MM.1S (cell line): ENCODE measurements around the gene EMCN.

ENCODE experiments used
- EZH2 ChIP-seq: fragments of 300-600 bp; sonication (generic); optimal IDR thresholded peaks from 2 replicates; pipeline ENCODE3; 2017; ENCODE audit warnings: low read depth, mild to moderate bottlenecking, antibody characterized with exemption, low read length, mixed read lengths
- EZH2phosphoT487 ChIP-seq: fragments of 300-600 bp; sonication (generic); IDR thresholded peaks from 2 replicates; pipeline ENCODE4 v1.6.1; 2018; ENCODE audit warnings: antibody characterized with exemption, low read length
- TF ChIP-seq, protein P1 (sequence below): fragments of 300-600 bp; sonication (generic); IDR thresholded peaks from 2 replicates; pipeline ENCODE4 v1.5.1; 2016; ENCODE audit warnings: antibody characterized with exemption, low read length, mixed read lengths

DNA sequence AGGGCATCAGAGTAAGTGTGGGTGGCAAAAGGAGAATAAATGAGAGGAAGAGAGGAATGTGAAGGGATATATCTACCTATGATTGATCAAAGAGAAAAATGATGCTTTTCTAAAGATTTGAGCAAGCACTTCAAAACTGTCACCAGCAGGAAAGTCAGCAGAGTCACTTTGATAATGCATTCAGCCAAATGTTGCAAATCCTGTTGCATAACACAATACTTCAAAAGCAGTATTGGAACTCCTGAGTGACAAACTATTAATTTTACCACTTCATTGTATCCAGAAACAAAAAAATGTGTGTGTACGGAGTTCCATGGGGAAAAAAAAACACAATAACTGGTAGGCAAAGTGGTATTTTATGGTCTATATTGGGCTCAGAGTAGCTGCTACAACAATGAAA is 160.3 kb downstream of the EMCN start:
- TF ChIP-seq, protein P1, sequence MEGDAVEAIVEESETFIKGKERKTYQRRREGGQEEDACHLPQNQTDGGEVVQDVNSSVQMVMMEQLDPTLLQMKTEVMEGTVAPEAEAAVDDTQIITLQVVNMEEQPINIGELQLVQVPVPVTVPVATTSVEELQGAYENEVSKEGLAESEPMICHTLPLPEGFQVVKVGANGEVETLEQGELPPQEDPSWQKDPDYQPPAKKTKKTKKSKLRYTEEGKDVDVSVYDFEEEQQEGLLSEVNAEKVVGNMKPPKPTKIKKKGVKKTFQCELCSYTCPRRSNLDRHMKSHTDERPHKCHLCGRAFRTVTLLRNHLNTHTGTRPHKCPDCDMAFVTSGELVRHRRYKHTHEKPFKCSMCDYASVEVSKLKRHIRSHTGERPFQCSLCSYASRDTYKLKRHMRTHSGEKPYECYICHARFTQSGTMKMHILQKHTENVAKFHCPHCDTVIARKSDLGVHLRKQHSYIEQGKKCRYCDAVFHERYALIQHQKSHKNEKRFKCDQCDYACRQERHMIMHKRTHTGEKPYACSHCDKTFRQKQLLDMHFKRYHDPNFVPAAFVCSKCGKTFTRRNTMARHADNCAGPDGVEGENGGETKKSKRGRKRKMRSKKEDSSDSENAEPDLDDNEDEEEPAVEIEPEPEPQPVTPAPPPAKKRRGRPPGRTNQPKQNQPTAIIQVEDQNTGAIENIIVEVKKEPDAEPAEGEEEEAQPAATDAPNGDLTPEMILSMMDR, result no peak
- no peak for TF ChIP-seq EZH2phosphoT487
- TF ChIP-seq EZH2, result no peak
